ENCODE results near the gene BRAF.
A peak's percentile ranks its signal among the peaks of the same experiment; 100 is the strongest.

DNA sequence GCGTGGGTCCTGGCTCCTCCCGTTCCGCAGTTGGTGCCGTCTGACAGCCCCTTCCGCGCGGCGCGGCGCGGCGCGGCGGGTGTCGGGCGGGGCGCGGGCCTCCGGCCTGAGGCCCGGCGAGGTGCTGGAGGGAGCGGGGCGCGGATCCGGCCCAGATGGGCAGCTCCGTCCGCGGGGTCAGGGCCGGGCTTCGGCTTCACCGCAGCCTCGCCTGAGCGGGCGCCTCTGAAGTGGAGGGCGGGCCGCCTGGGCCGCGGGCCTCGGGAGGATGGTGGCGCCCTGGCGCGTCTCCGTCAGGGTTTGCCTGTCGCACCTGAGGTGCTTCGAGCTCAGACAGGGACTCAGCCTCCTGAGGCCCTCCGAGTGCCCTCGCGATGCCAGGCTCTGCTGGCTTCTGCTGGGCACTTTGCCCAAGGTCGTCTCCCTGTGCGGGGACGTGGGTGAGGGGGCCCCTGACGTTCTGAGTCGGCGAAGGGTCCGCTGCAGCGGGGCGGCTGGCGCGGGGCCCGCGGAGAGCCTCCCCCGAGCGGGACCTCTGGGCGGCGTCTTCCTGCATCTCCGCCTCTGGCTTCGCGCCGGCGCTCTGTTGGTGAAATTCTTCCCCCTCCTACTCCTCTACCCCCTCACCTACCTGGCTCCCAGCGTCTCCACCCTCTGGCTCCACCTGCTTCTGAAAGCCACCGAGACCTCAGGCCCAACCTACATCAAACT is 251.5 kb downstream of the BRAF start:
- TF ChIP-seq, protein P1, sequence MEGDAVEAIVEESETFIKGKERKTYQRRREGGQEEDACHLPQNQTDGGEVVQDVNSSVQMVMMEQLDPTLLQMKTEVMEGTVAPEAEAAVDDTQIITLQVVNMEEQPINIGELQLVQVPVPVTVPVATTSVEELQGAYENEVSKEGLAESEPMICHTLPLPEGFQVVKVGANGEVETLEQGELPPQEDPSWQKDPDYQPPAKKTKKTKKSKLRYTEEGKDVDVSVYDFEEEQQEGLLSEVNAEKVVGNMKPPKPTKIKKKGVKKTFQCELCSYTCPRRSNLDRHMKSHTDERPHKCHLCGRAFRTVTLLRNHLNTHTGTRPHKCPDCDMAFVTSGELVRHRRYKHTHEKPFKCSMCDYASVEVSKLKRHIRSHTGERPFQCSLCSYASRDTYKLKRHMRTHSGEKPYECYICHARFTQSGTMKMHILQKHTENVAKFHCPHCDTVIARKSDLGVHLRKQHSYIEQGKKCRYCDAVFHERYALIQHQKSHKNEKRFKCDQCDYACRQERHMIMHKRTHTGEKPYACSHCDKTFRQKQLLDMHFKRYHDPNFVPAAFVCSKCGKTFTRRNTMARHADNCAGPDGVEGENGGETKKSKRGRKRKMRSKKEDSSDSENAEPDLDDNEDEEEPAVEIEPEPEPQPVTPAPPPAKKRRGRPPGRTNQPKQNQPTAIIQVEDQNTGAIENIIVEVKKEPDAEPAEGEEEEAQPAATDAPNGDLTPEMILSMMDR (IDR thresholded peaks at IDR 0.05), result no peak
- peak; percentile 46 for TF ChIP-seq POLR2A (IDR thresholded peaks at IDR 0.05)

Data from right lobe of liver (tissue), 4 donors.